WI38 (cell line): ENCODE measurements around the gene GFM1.

Experiments used
- H3K4me3 ChIP-seq: 2 replicates; pipeline ENCODE4 v1.5.1; 2011; ENCODE audit warnings: low read depth, mild to moderate bottlenecking, control low read depth, low read length
- CTCF ChIP-seq: IDR thresholded peaks from 2 replicates; pipeline ENCODE4 v1.5.1; 2012; ENCODE audit warnings: low read depth, mild to moderate bottlenecking, control low read depth, low read length

The GFM1 gene

GRCh38 chr3:158700559-158700958 is 56.2 kb downstream of the GFM1 start:
- no peak for TF ChIP-seq CTCF
- H3K4me3 ChIP-seq, result no peak overlapping the region

- no peak for TF ChIP-seq CTCF
- H3K4me3 ChIP-seq, result no peak overlapping the region
These were observed 57.2 kb downstream of the GFM1 start for GRCh38 chr3:158701420-158702065.

GRCh38 chr3:158702815-158703481 is 58.6 kb downstream of the GFM1 start:
- no peak overlapping the region for H3K4me3 ChIP-seq

GRCh38 chr3:158703566-158703965 is 59.2 kb downstream of the GFM1 start:
- no peak for TF ChIP-seq CTCF
- no peak overlapping the region for H3K4me3 ChIP-seq

More at GRCh38 chr3:158702815-158703481, 58.6 kb downstream of the GFM1 start:
- TF ChIP-seq CTCF, result no peak

- H3K4me3 ChIP-seq, result no peak overlapping the region
- TF ChIP-seq CTCF, result no peak
These were observed 65.3 kb downstream of the GFM1 start for GRCh38 chr3:158709666-158710083.

GRCh38 chr3:158710601-158711000 is 66.3 kb downstream of the GFM1 start:
- H3K4me3 ChIP-seq, result no peak overlapping the region
- TF ChIP-seq CTCF, result no peak

- no peak for TF ChIP-seq CTCF
- H3K4me3 ChIP-seq, result no peak overlapping the region
These were observed 67.6 kb downstream of the GFM1 start for GRCh38 chr3:158711886-158712285.
